ENCODE data around the gene SLC12A8.
A peak's percentile ranks its signal among the peaks of the same experiment; 100 is the strongest.

SLC12A8 gene

DNA sequence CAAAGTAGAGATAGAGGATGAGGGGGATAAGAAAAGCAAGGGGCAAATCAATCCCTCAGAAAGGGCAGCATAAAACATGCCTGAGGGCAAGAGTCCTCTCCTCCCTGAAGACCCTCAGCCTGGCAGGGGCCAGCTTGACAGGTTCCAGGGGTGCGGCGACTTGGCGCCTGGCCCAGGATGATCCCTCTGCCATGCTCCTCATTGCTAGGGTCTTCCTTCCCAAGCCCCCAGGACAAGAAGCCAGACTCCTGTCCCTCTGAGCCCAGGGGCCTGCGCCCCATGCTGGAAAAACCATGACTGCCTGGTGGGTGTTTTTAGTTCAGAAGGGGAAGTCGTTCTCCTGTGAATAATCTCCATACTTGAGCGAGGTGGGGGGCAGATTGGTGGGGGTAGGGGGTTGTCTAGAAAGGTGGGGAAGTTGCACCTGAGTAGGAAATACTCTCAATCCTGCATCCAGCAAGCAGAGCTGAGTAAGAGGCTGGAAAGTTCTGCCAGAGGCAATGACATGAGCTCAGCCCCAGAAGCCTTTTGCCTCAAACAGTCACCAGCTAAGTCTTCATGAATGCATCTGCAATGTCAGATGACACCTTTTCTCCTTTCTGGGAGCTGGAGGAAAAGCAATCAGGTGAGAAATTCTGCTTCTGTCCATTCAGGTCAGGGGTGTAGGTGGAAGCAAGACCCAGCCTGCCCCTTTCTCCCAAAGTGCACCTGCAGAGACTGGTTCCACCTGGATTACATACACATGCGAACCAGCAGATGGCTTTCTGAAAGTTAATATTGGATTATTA is 18.3 kb downstream of the SLC12A8 start:
- H3K4me2 ChIP-seq = no peak overlapping the region
- no peak overlapping the region for H3K9ac ChIP-seq
- no peak for TF ChIP-seq Cebpa-rat (IDR thresholded peaks at IDR 0.05)

DNA sequence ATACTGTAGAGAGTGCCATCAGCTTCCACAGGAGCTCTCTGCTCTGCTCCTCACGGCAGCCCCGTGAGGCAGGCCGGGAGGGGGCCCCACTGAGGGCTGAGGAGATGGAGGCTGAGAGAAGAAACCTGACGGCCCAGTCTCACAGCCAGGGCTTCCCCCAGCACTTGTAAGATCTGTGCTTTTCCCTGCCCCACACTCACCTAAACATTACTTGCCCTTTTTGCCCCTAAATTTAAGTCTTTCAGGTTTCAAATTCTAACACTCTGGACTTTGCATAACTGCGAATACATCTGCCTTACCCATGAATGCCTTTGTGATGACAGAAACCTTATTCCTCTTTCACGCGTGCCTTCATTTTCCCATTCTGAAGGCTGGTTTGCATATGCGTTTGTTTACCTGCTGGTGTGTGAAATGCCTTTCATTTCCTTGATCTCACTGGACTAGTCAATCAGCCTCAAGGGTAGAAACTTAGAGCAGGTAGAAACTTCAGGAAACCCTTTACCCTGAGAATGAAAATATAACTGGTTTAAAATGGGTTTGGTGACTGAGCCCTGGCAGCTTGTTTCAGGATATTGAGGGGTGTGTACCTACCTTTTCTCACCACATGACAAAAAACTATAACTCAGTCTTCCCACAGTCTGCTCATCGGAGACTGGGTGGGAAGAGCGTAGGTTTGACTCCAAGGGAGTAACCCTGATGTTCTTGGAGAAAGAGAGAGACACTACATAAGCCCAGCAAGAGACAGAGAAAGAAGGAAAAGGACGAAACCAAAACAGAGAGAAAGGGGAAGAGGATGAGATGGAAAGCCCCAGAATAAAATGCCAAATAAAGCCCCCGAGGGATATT is 20.1 kb downstream of the SLC12A8 start:
- Histone ChIP-seq H3K9ac (no peak overlapping the region), H3K27ac (no peak overlapping the region), H3K4me1 (peaks cover 0 to 15% (median 10%) of the 10 kb centered on the region in 10 experiments; a peak in 15 of 20 replicates), H3K36me3 (no peaks in the 10 kb centered on the region), H3K4me2 (peak overlapping the region in 9 of 11 experiments; percentile 17 to 71 (median 49); a peak in 13 of 22 replicates), H3K9me3 (replicated peaks in 1 of 11) (no peaks in the 10 kb centered on the region), H4K20me1 (no peaks in the 10 kb centered on the region), H3K27me3 (no peaks in the 10 kb centered on the region), H3K4me3 (no peak overlapping the region)
- no peak for TF ChIP-seq Cebpa-rat (IDR thresholded peaks at IDR 0.05)

More for the DNA sequence above, 18.3 kb downstream of the SLC12A8 start:
- Histone ChIP-seq H3K4me1 (peaks cover 0 to 15% (median 10%) of the 10 kb centered on the region in 10 experiments; a peak in 15 of 20 replicates), H3K4me3 (no peak overlapping the region), H3K27ac (no peak overlapping the region), H4K20me1 (no peaks in the 10 kb centered on the region), H3K27me3 (no peaks in the 10 kb centered on the region), H3K9me3 (replicated peaks in 1 of 11) (no peaks in the 10 kb centered on the region), H3K36me3 (no peaks in the 10 kb centered on the region)

DNA sequence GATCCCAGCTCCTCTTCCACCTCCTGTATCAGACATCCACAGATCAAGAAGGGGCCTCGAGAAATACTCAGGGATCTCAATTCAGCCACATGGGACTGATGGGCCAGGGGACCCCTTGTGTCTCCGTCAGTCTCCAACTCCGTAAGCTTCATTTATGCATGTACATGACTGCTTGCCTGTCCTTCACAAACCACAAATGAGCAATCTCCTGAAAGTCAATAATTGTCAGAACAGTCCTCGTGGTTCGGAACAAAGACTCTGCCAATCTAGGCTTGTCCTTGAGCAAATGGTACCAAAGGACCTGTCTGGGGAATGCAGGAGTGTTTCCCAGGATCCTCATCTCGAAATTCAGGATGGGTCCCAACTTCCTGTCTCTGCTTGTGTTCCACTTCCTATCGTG is 20.8 kb downstream of the SLC12A8 start:
- H3K9ac ChIP-seq = no peak overlapping the region
- H3K4me1 ChIP-seq = peaks cover 2 to 15% (median 11%) of the 10 kb centered on the region in 10 experiments; a peak in 19 of 20 replicates
- H4K20me1 ChIP-seq = no peaks in the 10 kb centered on the region
- no peaks in the 10 kb centered on the region for H3K36me3 ChIP-seq
- no peak for TF ChIP-seq Cebpa-rat (IDR thresholded peaks at IDR 0.05)
- H3K9me3 ChIP-seq (replicated peaks in 1 of 11) = no peaks in the 10 kb centered on the region
- no peak overlapping the region for H3K4me3 ChIP-seq
- no peak overlapping the region for H3K27ac ChIP-seq
- H3K27me3 ChIP-seq = no peaks in the 10 kb centered on the region
- peak overlapping the region in 9 of 11 experiments; percentile 17 to 71 (median 49); a peak in 13 of 22 replicates for H3K4me2 ChIP-seq

DNA sequence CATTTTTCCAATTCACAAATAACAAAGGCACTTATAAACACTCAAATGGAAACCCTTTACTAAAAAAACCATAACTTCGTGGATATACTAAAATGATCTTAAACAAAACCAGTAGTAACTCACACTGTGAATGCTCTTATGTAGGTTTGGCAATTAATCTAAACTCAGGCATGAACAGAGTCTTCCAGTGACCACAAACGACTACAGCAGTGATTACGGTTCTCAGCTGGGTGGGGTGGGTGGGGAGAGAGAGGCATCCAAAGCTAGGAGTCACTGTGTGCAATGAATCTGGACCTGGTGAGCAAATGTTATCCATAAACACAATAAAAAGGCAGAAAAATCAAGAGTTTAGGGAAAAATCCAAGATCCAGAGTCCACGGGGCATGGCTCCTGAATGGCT is 21.3 kb downstream of the SLC12A8 start:
- Histone ChIP-seq H3K36me3 (no peaks in the 10 kb centered on the region), H3K4me2 (peak overlapping the region in 1 of 11 experiments; percentile 49; a peak in 1 of 22 replicates), H3K9ac (no peak overlapping the region), H3K4me3 (no peak overlapping the region), H3K27ac (no peak overlapping the region), H3K27me3 (no peaks in the 10 kb centered on the region), H3K4me1 (peaks cover 7 to 17% (median 15%) of the 10 kb centered on the region in 10 experiments; a peak in 19 of 20 replicates), H3K9me3 (replicated peaks in 1 of 11) (no peaks in the 10 kb centered on the region), H4K20me1 (no peaks in the 10 kb centered on the region)
- TF ChIP-seq Cebpa-rat (IDR thresholded peaks at IDR 0.05) = no peak

DNA sequence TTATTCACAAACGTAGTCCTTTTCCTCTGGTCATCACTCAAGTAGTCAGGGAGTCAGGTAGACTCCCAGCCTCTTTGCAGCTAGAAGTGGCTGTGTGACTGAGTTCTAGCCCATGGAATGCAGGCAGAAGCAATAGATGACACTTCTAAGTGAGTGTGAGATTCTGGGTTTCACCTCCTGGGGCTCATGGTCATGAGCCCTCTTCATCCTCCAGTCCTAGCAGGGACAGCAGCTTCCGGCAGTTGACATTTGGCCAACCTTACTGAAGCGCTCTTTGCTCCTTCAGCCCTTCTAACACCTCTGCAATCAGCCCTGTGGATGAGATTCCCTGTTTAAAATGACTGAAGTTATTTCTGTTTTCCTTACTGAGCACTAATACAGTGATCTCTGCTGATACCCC is 21.8 kb downstream of the SLC12A8 start:
- H3K4me3 ChIP-seq = no peak overlapping the region
- H3K27ac ChIP-seq = no peak overlapping the region
- H3K27me3 ChIP-seq = no peaks in the 10 kb centered on the region
- no peaks in the 10 kb centered on the region for H4K20me1 ChIP-seq
- H3K9me3 ChIP-seq (replicated peaks in 1 of 11) = no peaks in the 10 kb centered on the region
- H3K36me3 ChIP-seq = no peaks in the 10 kb centered on the region
- H3K9ac ChIP-seq = no peak overlapping the region
- no peak for TF ChIP-seq Cebpa-rat (IDR thresholded peaks at IDR 0.05)
- peaks cover 11 to 21% (median 20%) of the 10 kb centered on the region in 10 experiments for H3K4me1 ChIP-seq
- H3K4me2 ChIP-seq = no peak overlapping the region

DNA sequence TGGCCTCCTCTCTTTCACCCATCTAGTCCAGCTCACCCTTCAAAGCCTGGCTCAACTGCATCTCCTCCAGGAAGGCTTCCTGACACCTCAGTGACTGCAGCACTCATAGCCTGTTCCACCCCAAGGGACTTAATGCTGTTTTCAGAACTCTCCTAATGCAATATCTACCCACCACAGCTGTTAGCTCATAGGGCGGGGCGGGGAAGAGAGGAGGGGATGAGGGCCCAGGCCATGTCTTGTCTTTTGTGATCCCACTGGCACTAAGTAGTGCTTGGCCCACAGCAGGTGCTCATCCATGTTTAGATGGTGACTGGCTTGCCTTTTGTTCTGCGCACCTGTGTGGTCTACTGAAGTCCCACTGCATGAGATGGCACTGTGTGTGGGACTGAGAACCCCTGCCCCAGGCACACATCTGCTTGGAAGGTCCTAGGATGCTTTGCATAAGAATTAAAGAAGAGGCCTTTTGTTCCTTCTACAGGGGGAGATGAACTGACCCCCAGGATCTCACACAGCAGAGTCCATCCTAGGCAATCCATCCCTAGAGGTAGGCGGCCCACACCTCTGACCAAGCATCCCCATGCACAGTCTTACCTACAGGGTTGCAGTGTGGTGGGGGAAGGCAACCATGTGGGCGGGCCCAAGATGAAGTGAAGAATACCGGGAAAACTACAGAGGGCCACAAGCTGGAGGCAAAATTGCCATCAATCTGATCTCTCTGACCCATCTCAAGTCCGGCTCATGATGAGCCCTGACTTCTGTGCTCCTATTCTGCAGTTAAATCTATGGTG is 23.0 kb downstream of the SLC12A8 start:
- H3K36me3 ChIP-seq = no peaks in the 10 kb centered on the region
- H3K9me3 ChIP-seq (replicated peaks in 1 of 11) = no peaks in the 10 kb centered on the region
- no peak overlapping the region for H3K4me3 ChIP-seq
- H3K9ac ChIP-seq = no peak overlapping the region
- peaks cover 15 to 25% (median 23%) of the 10 kb centered on the region in 10 experiments for H3K4me1 ChIP-seq
- no peak overlapping the region for H3K27ac ChIP-seq
- no peak overlapping the region for H3K4me2 ChIP-seq
- H3K27me3 ChIP-seq = no peaks in the 10 kb centered on the region
- H4K20me1 ChIP-seq = no peaks in the 10 kb centered on the region
- no peak for TF ChIP-seq Cebpa-rat (IDR thresholded peaks at IDR 0.05)

DNA sequence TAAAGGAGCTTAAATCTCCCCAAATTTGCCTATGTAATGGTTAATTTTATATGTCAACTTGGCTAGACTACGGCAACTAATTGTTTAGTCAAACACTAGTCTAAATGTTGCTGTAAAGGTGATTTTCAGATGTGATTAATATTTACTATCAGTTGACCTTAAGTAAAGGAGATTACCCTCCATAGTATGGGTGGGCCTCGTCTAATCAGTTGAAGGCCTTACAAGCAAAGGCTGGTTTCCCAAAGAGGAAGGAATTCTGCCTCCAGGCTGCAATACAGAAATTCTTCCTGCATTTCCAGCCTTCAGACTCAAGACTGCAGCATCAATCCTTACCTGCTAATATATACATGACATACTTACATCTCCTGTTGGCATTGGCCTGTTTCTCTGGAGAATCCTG is 23.6 kb downstream of the SLC12A8 start:
- no peak overlapping the region for H3K4me2 ChIP-seq
- no peak overlapping the region for H3K27ac ChIP-seq
- H4K20me1 ChIP-seq = no peaks in the 10 kb centered on the region
- H3K4me1 ChIP-seq = peaks cover 15 to 25% (median 23%) of the 10 kb centered on the region in 10 experiments
- H3K36me3 ChIP-seq = no peaks in the 10 kb centered on the region
- H3K9ac ChIP-seq = no peak overlapping the region
- H3K9me3 ChIP-seq (replicated peaks in 1 of 11) = no peaks in the 10 kb centered on the region
- no peak overlapping the region for H3K4me3 ChIP-seq
- no peak for TF ChIP-seq Cebpa-rat (IDR thresholded peaks at IDR 0.05)
- H3K27me3 ChIP-seq = no peaks in the 10 kb centered on the region

DNA sequence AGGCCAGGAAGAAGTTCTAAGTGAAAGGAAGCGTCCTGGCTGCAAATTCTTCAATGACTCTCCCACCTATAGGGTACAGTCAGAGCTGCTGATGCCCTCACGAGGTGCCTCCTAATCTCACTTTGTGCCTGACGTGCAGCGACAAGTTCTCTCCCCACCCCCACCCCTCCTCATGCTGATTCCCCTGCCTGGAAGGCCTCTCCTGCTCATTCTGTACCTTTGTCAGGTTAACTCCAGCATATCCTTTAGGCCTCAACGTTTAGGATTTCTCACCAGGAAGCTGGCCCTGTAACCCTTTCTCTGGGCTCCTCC is 25.0 kb downstream of the SLC12A8 start:
- no peaks in the 10 kb centered on the region for H3K9me3 ChIP-seq (replicated peaks in 1 of 11)
- no peaks in the 10 kb centered on the region for H4K20me1 ChIP-seq
- H3K27ac ChIP-seq = no peak overlapping the region
- no peaks in the 10 kb centered on the region for H3K36me3 ChIP-seq
- H3K4me3 ChIP-seq = no peak overlapping the region
- no peak overlapping the region for H3K9ac ChIP-seq
- H3K4me2 ChIP-seq = no peak overlapping the region
- no peaks in the 10 kb centered on the region for H3K27me3 ChIP-seq
- peaks cover 10 to 24% (median 19%) of the 10 kb centered on the region in 10 experiments for H3K4me1 ChIP-seq
- no peak for TF ChIP-seq Cebpa-rat (IDR thresholded peaks at IDR 0.05)

Data from BLaER1 treated with 17β-estradiol and CSF1 and Interleukin-3, amounts not matched to agents 10 nM and 100 nM (cell line).